HEK293 (cell line): Measurements from ENCODE around the gene MGME1.

Source experiments
- CTCF ChIA-PET: fragments of 350-600 bp; formaldehyde crosslinking; extraction: SDS; loops from one replicate; lab custom pipeline; 2021; ENCODE audit warnings: antibody characterized with exemption; lab: Yijun Ruan, JAX
- POLR2A ChIA-PET: fragments of 300-600 bp; formaldehyde crosslinking; extraction: SDS; loops from one replicate; lab custom pipeline; 2020; ENCODE audit warnings: antibody characterized with exemption, inconsistent platforms; lab: Yijun Ruan, JAX
- H3K27ac ChIP-seq: fragments of 200-500 bp; sonication (Bioruptor generic); 2 replicates; pipeline ENCODE4 v1.5.1; 2014; ENCODE audit warnings: low read depth, low read length, control low read depth, inconsistent platforms; ENCODE audit errors: extremely low read depth
- H3K36me3 ChIP-seq, 2 experiments: fragments of 200-500 bp in 1 of 2; sonication (Bioruptor generic) in 1 of 2; 1 replicate in 1 of 2; 2 replicates in 1 of 2; pipeline ENCODE4 v1.5.1; 2014 to 2017; ENCODE audit warnings: inconsistent platforms in 2 of 2, low read length in 2 of 2; ENCODE audit not compliant: control insufficient read depth in 2 of 2, insufficient read depth in 1 of 2
- H3K4me1 ChIP-seq: fragments of 200-500 bp; sonication (Bioruptor generic); 2 replicates; pipeline ENCODE4 v1.5.1; 2014; ENCODE audit warnings: mild to moderate bottlenecking, low read length, inconsistent platforms; ENCODE audit not compliant: control insufficient read depth, insufficient read depth
- H3K4me3 ChIP-seq: 2 replicates; pipeline ENCODE4 v1.5.1; 2011; ENCODE audit warnings: low read depth, mild to moderate bottlenecking, control low read depth, low read length, moderate library complexity
- H3K9me3 ChIP-seq: fragments of 200-500 bp; sonication (Bioruptor generic); 2 replicates; pipeline ENCODE4 v1.5.1; 2014; ENCODE audit warnings: low read depth, low read length, inconsistent platforms; ENCODE audit not compliant: control insufficient read depth, insufficient read depth
- GLIS1 ChIP-seq: fragments of 450-650 bp; formaldehyde crosslinking; IDR thresholded peaks from 2 replicates; pipeline ENCODE4 v1.5.1; 2016; ENCODE audit warnings: missing biosample characterization, missing genetic modification characterization
- KLF16 ChIP-seq: fragments of 450-650 bp; formaldehyde crosslinking; IDR thresholded peaks from 2 replicates; pipeline ENCODE4 v1.5.1; 2017; ENCODE audit warnings: missing biosample characterization, missing genetic modification characterization
- PRDM6 ChIP-seq: fragments of 450-650 bp; formaldehyde crosslinking; IDR thresholded peaks from 2 replicates; pipeline ENCODE4 v1.5.1; 2017; ENCODE audit warnings: missing biosample characterization, missing genetic modification characterization
- ZBTB17 ChIP-seq: fragments of 450-650 bp; formaldehyde crosslinking; IDR thresholded peaks from 2 replicates; pipeline ENCODE4 v1.5.1; 2016; ENCODE audit warnings: missing biosample characterization, missing genetic modification characterization
- ZFP41 ChIP-seq: fragments of 450-650 bp; formaldehyde crosslinking; IDR thresholded peaks from 2 replicates; pipeline ENCODE4 v1.5.1; 2016; ENCODE audit warnings: missing biosample characterization, missing genetic modification characterization, borderline replicate concordance
- ZNF132 ChIP-seq: fragments of 450-650 bp; formaldehyde crosslinking; IDR thresholded peaks from 2 replicates; pipeline ENCODE4 v1.5.1; 2017; ENCODE audit warnings: missing biosample characterization, missing genetic modification characterization, borderline replicate concordance
- ZNF146 ChIP-seq: fragments of 450-650 bp; formaldehyde crosslinking; IDR thresholded peaks from 2 replicates; pipeline ENCODE4 v1.5.1; 2016; ENCODE audit warnings: missing biosample characterization, missing genetic modification characterization
- ZNF155 ChIP-seq: fragments of 450-650 bp; formaldehyde crosslinking; IDR thresholded peaks from 2 replicates; pipeline ENCODE4 v1.5.1; 2016; ENCODE audit warnings: missing biosample characterization, missing genetic modification characterization
- ZNF202 ChIP-seq: fragments of 450-650 bp; formaldehyde crosslinking; IDR thresholded peaks from 2 replicates; pipeline ENCODE4 v1.5.1; 2016; ENCODE audit warnings: missing biosample characterization, missing genetic modification characterization, borderline replicate concordance
- ZNF211 ChIP-seq: fragments of 450-650 bp; formaldehyde crosslinking; IDR thresholded peaks from 2 replicates; pipeline ENCODE4 v1.5.1; 2016; ENCODE audit warnings: low read depth, missing biosample characterization, missing genetic modification characterization
- ZNF302 ChIP-seq: fragments of 450-650 bp; formaldehyde crosslinking; IDR thresholded peaks from 2 replicates; pipeline ENCODE4 v1.5.1; 2016; ENCODE audit warnings: missing biosample characterization, missing genetic modification characterization, low read depth
- ZNF366 ChIP-seq: fragments of 450-650 bp; formaldehyde crosslinking; conservative IDR thresholded peaks from 2 replicates; pipeline ENCODE4 v1.5.1; 2016; ENCODE audit warnings: missing biosample characterization, missing genetic modification characterization
- ZNF624 ChIP-seq: fragments of 450-650 bp; formaldehyde crosslinking; IDR thresholded peaks from 2 replicates; pipeline ENCODE4 v1.5.1; 2017; ENCODE audit warnings: missing biosample characterization, missing genetic modification characterization
- ZNF658 ChIP-seq: fragments of 450-650 bp; formaldehyde crosslinking; IDR thresholded peaks from 2 replicates; pipeline ENCODE4; 2016; ENCODE audit warnings: missing biosample characterization, missing genetic modification characterization
- ZNF692 ChIP-seq: fragments of 450-650 bp; formaldehyde crosslinking; IDR thresholded peaks from 2 replicates; pipeline ENCODE4 v1.5.1; 2016; ENCODE audit warnings: missing biosample characterization, missing genetic modification characterization
- ZNF777 ChIP-seq: fragments of 450-650 bp; formaldehyde crosslinking; IDR thresholded peaks from 2 replicates; pipeline ENCODE4 v1.5.1; 2017; ENCODE audit warnings: missing biosample characterization, missing genetic modification characterization, borderline replicate concordance
- TF ChIP-seq, protein P1 (sequence below): fragments of 450-650 bp; formaldehyde crosslinking; IDR thresholded peaks from 2 replicates; pipeline ENCODE4 v1.5.1; 2016; ENCODE audit warnings: missing biosample characterization, missing genetic modification characterization

MGME1 gene

DNA sequence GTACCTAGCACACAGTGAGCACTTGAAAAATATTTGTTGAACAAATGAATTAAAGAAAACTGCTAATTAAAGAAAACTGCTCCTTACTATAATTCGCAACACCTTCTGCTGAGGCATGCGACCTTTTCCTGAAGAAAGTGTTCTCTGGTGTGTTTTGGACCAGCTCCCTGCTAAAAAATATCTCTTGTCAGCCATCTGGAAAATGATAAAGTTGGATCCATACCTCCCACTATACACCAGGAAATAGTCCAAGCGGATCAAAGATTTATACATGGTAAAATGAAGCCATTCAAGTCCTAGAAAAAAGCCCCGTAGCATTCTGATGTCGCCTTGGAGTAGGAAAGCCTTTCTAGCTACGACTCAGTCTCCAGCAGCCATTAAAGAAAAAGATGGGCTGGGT, 45.6 kb downstream of the MGME1 start (continued):
- TF ChIP-seq ZNF302 = no peak

GRCh38 chr20:18016772-18017171, 48.0 kb downstream of the MGME1 start:
- no peak overlapping the region for H3K27ac ChIP-seq
- no peaks in the 10 kb centered on the region for H3K4me1 ChIP-seq
- no peaks in the 10 kb centered on the region for H3K9me3 ChIP-seq
- POLR2A ChIA-PET = no interaction called here
- CTCF ChIA-PET = no interaction called here
- peak; percentile 59 for TF ChIP-seq PRDM6 (tag by site-specific recombination)
- no peak for TF ChIP-seq ZNF146 (tag by site-specific recombination)
- no peak overlapping the region for H3K4me3 ChIP-seq
- H3K36me3 ChIP-seq = no peaks in the 10 kb centered on the region; a peak in 1 of 3 replicates

GRCh38 chr20:18018100-18018499, 49.3 kb downstream of the MGME1 start:
- no peak overlapping the region for H3K4me3 ChIP-seq
- ChIA-PET POLR2A (no interaction called here), CTCF (interaction anchor here (0.6 to 1.1 kb wide), 2 partner anchors 25 to 283 kb away, joined by 3 read pairs; no protein-coding TSS in a partner anchor)
- H3K9me3 ChIP-seq = no peaks in the 10 kb centered on the region
- no peak overlapping the region for H3K27ac ChIP-seq
- H3K36me3 ChIP-seq = peaks cover 0 to 11% of the 10 kb centered on the region in 2 experiments; a peak in 2 of 3 replicates
- TF ChIP-seq ZNF211 (tag by site-specific recombination) (no peak), ZNF777 (tag by site-specific recombination) (no peak), ZBTB17 (tag by site-specific recombination) (no peak), ZNF658 (tag by site-specific recombination) (no peak), ZNF132 (no peak)
- H3K4me1 ChIP-seq = no peaks in the 10 kb centered on the region

- CTCF ChIA-PET = interaction anchor here (0.6 to 1.1 kb wide), 3 partner anchors 171 to 310 kb away, joined by 3 to 4 read pairs (median 3); no protein-coding TSS in a partner anchor
- TF ChIP-seq KLF16 (no peak), ZNF155 (tag by site-specific recombination) (no peak), GLIS1 (tag by site-specific recombination) (no peak), ZNF692 (tag by site-specific recombination) (no peak), ZNF366 (tag by site-specific recombination) (no peak), ZNF202 (no peak), ZFP41 (no peak), ZNF624 (tag by site-specific recombination) (no peak)
- TF ChIP-seq, protein P1, sequence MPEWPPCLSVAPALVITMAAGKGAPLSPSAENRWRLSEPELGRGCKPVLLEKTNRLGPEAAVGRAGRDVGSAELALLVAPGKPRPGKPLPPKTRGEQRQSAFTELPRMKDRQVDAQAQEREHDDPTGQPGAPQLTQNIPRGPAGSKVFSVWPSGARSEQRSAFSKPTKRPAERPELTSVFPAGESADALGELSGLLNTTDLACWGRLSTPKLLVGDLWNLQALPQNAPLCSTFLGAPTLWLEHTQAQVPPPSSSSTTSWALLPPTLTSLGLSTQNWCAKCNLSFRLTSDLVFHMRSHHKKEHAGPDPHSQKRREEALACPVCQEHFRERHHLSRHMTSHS (tag by site-specific recombination) = no peak
- POLR2A ChIA-PET = no interaction called here
- no peaks in the 10 kb centered on the region for H3K9me3 ChIP-seq
- no peak overlapping the region for H3K27ac ChIP-seq
- no peak overlapping the region for H3K4me3 ChIP-seq
- H3K4me1 ChIP-seq = no peaks in the 10 kb centered on the region
- peaks cover 0 to 14% of the 10 kb centered on the region in 2 experiments; a peak in 2 of 3 replicates for H3K36me3 ChIP-seq
These were observed 50.2 kb downstream of the MGME1 start for GRCh38 chr20:18019068-18019467.
